ENCODE data around the gene CDHR3.

The CDHR3 gene

DNA sequence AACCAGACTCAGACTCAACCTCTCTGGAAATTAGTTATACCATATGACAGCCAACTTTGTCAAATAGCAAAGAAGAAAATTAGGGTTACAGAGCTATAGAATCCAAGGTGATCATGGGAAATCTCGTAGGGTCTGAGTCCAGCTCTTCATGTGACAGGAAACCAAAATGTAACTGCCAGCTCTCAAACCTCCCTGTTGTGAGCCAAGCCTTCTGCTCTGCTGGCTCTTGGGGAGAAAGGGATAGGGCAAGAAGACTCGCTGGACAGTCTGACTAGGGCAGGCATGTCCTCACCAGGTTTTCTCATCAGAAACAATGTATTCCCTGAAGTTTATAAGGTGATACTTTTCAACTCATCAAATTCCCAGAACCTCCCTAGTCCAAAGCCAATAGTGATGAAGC is 63.0 kb downstream of the CDHR3 start:
- H3K4me3 ChIP-seq (ENCODE audit: low read length): no peak overlapping the region
- H3K27me3 ChIP-seq (ENCODE audit: insufficient read depth, low read length): no peaks in the 10 kb centered on the region
- H3K9me3 ChIP-seq (ENCODE audit: low read length): no peaks in the 10 kb centered on the region
- H3K4me1 ChIP-seq (ENCODE audit: insufficient read depth, low read length): peaks cover 3% of the 10 kb centered on the region
- H3K36me3 ChIP-seq (ENCODE audit: insufficient read depth, low read length): no peaks in the 10 kb centered on the region
- H2AFZ ChIP-seq (ENCODE audit: low read depth, low read length): no peak overlapping the region

DNA sequence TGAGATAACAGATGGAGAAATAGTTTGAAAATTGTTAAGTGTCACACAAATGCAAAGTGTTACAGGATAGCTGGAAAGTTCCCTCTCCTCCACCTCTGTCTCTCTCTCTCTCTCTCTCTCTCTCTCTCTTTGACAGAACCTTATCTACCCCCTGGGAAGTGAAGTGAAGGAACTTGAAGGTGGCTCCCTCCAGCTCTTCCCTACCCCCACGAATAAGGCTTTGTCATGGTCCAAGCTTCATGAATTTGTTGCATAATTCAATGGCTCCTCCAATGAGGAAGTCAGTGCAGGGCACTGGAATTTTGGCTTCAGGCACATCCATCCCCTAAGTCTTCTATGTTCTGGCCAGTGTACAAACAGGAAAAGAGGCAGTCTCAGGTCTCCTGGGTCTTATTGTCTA is 66.4 kb downstream of the CDHR3 start:
- H3K4me1 ChIP-seq (ENCODE audit: insufficient read depth, low read length): peaks cover 10% of the 10 kb centered on the region
- H3K36me3 ChIP-seq (ENCODE audit: insufficient read depth, low read length): no peaks in the 10 kb centered on the region
- H3K9me3 ChIP-seq (ENCODE audit: low read length): no peaks in the 10 kb centered on the region
- no peak overlapping the region for H2AFZ ChIP-seq (ENCODE audit: low read depth, low read length)
- no peaks in the 10 kb centered on the region for H3K27me3 ChIP-seq (ENCODE audit: insufficient read depth, low read length)
- H3K4me3 ChIP-seq (ENCODE audit: low read length): no peak overlapping the region

DNA sequence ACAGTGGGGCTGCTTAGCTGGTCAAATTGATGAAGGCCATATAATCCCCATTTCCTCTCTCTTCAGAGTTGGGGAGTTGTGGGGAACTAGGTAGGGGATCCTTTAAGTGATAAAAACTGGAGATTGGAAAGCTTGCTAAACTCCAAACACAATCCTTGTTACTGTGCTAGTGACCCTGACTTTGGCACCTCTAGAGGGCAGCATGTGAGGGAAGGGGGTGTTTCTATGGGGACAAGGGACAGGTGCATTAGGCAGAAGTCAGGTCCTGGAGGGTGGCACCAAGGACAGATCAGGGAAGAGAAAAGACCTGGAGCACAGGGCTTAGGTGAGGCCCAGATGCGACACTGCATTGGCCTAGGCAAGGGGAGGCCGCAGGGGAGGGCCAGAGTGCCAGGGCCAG is 66.9 kb downstream of the CDHR3 start:
- Histone ChIP-seq H3K4me3 (ENCODE audit: low read length) (no peak overlapping the region), H3K4me1 (ENCODE audit: insufficient read depth, low read length) (peaks cover 10% of the 10 kb centered on the region)

DNA sequence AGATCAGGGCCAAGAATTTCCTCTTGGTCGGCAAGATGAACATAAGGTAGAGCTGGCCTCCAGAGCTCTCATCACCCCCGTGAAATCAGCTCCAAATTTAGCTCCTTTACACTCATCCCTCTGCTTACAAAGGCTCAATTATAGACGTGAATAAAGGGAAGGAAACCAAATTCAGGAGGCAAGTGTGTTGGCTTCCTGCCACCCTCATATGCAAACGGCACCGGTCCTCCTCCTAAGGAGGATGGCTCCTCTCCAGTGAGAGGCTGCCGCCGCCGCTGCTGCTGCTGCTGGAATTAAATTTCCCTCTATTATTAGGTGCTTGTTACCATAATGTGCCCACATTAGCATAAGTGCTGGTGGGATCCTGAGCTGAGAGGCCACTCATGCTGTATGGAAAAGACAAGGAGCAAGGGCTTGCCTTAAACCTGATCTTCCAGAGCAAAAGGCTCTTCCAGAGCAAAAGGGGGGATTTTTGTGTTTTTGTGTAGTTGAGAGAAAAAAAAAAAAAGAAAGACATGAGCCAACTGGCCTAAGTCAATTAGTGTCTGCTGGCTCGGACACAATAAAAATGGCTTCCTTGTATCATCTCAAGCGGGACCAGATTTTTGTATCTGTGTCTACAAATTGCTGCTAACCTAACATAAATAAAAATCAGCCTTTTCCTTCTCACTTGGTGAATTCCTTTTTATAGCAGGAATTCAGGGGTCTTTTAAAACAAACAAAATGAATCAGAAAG is 68.4 kb downstream of the CDHR3 start:
- no peaks in the 10 kb centered on the region for H3K27me3 ChIP-seq (ENCODE audit: insufficient read depth, low read length)
- H3K4me1 ChIP-seq (ENCODE audit: insufficient read depth, low read length): peaks cover 10% of the 10 kb centered on the region
- H3K4me3 ChIP-seq (ENCODE audit: low read length): no peak overlapping the region
- H3K9me3 ChIP-seq (ENCODE audit: low read length): no peaks in the 10 kb centered on the region
- H2AFZ ChIP-seq (ENCODE audit: low read depth, low read length): no peak overlapping the region
- H3K36me3 ChIP-seq (ENCODE audit: insufficient read depth, low read length): no peaks in the 10 kb centered on the region

More for the DNA sequence above, 66.9 kb downstream of the CDHR3 start:
- H3K27me3 ChIP-seq (ENCODE audit: insufficient read depth, low read length): no peaks in the 10 kb centered on the region
- H2AFZ ChIP-seq (ENCODE audit: low read depth, low read length): no peak overlapping the region
- no peaks in the 10 kb centered on the region for H3K36me3 ChIP-seq (ENCODE audit: insufficient read depth, low read length)
- H3K9me3 ChIP-seq (ENCODE audit: low read length): no peaks in the 10 kb centered on the region

- no peaks in the 10 kb centered on the region for H3K9me3 ChIP-seq (ENCODE audit: low read length)
- H3K4me3 ChIP-seq (ENCODE audit: low read length): no peak overlapping the region
- H2AFZ ChIP-seq (ENCODE audit: low read depth, low read length): no peak overlapping the region
- peaks cover 10% of the 10 kb centered on the region for H3K4me1 ChIP-seq (ENCODE audit: insufficient read depth, low read length)
- no peaks in the 10 kb centered on the region for H3K27me3 ChIP-seq (ENCODE audit: insufficient read depth, low read length)
- no peaks in the 10 kb centered on the region for H3K36me3 ChIP-seq (ENCODE audit: insufficient read depth, low read length)
These were observed 69.2 kb downstream of the CDHR3 start for GRCh38 chr7:106032295-106032694.

GRCh38 chr7:106033735-106034134 is 70.7 kb downstream of the CDHR3 start:
- Histone ChIP-seq H3K9me3 (ENCODE audit: low read length) (no peaks in the 10 kb centered on the region), H3K4me3 (ENCODE audit: low read length) (no peak overlapping the region), H3K36me3 (ENCODE audit: insufficient read depth, low read length) (no peaks in the 10 kb centered on the region), H3K27me3 (ENCODE audit: insufficient read depth, low read length) (no peaks in the 10 kb centered on the region), H2AFZ (ENCODE audit: low read depth, low read length) (no peak overlapping the region), H3K4me1 (ENCODE audit: insufficient read depth, low read length) (peaks cover 10% of the 10 kb centered on the region)

- no peak overlapping the region for H3K4me3 ChIP-seq (ENCODE audit: low read length)
- H3K36me3 ChIP-seq (ENCODE audit: insufficient read depth, low read length): no peaks in the 10 kb centered on the region
- no peaks in the 10 kb centered on the region for H3K27me3 ChIP-seq (ENCODE audit: insufficient read depth, low read length)
- peaks cover 10% of the 10 kb centered on the region for H3K4me1 ChIP-seq (ENCODE audit: insufficient read depth, low read length)
- no peaks in the 10 kb centered on the region for H3K9me3 ChIP-seq (ENCODE audit: low read length)
- H2AFZ ChIP-seq (ENCODE audit: low read depth, low read length): no peak overlapping the region
These were observed 71.3 kb downstream of the CDHR3 start for GRCh38 chr7:106034383-106034782.

DNA sequence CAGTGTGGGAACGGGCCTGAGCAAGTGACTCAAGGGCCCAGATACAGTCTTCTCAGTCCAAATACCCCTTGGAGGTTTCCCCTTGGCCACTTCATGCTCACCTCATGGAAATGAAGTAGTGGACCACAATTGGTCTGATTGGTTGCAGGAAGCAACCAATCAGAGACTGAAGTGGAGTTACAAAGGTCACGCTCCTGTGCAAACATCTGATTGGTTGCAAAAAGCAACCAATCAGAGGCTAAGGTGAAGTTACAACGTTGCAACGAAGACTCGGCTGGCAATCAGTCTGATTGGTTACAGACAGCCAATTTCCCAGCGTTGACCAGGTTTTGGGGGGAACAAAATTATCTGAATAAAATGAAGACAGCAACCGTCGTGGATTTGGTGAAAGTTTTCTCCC is 72.5 kb downstream of the CDHR3 start:
- Histone ChIP-seq H3K9me3 (ENCODE audit: low read length) (no peaks in the 10 kb centered on the region), H3K36me3 (ENCODE audit: insufficient read depth, low read length) (no peaks in the 10 kb centered on the region), H3K4me1 (ENCODE audit: insufficient read depth, low read length) (peaks cover 10% of the 10 kb centered on the region), H3K27me3 (ENCODE audit: insufficient read depth, low read length) (no peaks in the 10 kb centered on the region), H3K4me3 (ENCODE audit: low read length) (no peak overlapping the region), H2AFZ (ENCODE audit: low read depth, low read length) (no peak overlapping the region)

GRCh38 chr7:106036004-106036403 is 72.9 kb downstream of the CDHR3 start:
- H3K36me3 ChIP-seq (ENCODE audit: insufficient read depth, low read length): no peaks in the 10 kb centered on the region
- no peak overlapping the region for H3K4me3 ChIP-seq (ENCODE audit: low read length)

DNA sequence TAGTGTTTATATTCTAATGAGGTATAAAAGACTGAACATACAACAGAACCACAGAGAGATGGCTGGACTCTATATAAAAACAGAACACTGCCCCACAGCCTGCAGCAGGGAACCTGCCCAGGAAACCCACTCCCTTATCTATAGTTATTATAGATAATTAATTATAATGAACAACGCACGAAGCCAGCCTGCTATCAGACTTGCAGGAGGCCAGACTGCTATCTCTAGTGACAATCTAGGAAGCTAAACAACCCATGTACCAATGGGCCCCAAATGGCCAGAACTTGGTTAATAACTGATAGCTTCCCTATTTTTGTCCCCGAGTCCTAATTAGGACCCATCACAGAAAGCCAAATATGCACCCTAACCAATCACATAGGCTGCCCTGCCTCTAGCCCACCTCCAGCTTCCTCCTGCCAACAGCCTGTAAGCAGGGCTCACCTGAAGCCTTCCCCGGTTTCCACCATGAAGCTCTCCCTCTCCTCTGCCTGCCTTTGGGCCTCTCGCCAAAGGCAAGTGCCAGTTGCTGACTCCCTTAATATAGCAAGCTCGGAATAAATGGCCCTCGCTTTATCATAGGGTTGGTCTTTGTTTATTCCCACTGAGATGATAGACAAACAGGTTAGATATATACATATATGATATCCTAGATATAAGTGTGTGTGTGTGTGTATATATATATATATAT is 74.6 kb downstream of the CDHR3 start:
- no peak overlapping the region for H2AFZ ChIP-seq (ENCODE audit: low read depth, low read length)
- H3K9me3 ChIP-seq (ENCODE audit: low read length): no peaks in the 10 kb centered on the region
- H3K27me3 ChIP-seq (ENCODE audit: insufficient read depth, low read length): no peaks in the 10 kb centered on the region
- no peak overlapping the region for H3K4me3 ChIP-seq (ENCODE audit: low read length)
- peaks cover 6% of the 10 kb centered on the region for H3K4me1 ChIP-seq (ENCODE audit: insufficient read depth, low read length)
- H3K36me3 ChIP-seq (ENCODE audit: insufficient read depth, low read length): no peaks in the 10 kb centered on the region

More at GRCh38 chr7:106036004-106036403, 72.9 kb downstream of the CDHR3 start:
- H3K4me1 ChIP-seq (ENCODE audit: insufficient read depth, low read length): peaks cover 10% of the 10 kb centered on the region
- no peaks in the 10 kb centered on the region for H3K27me3 ChIP-seq (ENCODE audit: insufficient read depth, low read length)
- H2AFZ ChIP-seq (ENCODE audit: low read depth, low read length): no peak overlapping the region
- H3K9me3 ChIP-seq (ENCODE audit: low read length): no peaks in the 10 kb centered on the region

DNA sequence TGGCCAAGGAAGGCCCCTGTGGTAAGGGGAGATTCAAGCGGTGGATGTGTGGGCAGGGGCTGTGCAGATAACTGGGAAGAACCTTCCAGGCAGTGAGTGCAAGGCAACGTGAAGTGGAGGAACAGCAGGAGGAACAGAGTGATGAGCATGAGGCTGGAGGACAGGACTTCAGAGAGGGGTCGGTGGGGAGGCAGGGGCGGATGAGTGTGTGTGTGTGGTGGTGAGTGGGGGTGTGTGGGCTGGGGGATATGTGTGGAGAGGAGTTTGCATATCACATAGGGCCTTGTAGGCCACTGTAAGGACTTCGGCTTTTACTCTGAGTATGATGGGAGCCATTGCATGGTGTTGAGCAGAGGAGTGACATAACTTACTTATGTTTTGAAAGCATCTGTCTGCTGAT is 75.2 kb downstream of the CDHR3 start:
- H3K36me3 ChIP-seq (ENCODE audit: insufficient read depth, low read length): no peaks in the 10 kb centered on the region
- H3K9me3 ChIP-seq (ENCODE audit: low read length): no peaks in the 10 kb centered on the region
- peaks cover 7% of the 10 kb centered on the region for H3K4me1 ChIP-seq (ENCODE audit: insufficient read depth, low read length)
- H3K27me3 ChIP-seq (ENCODE audit: insufficient read depth, low read length): no peaks in the 10 kb centered on the region
- no peak overlapping the region for H3K4me3 ChIP-seq (ENCODE audit: low read length)
- no peak overlapping the region for H2AFZ ChIP-seq (ENCODE audit: low read depth, low read length)

GRCh38 chr7:106038916-106039315 is 75.9 kb downstream of the CDHR3 start:
- no peaks in the 10 kb centered on the region for H3K27me3 ChIP-seq (ENCODE audit: insufficient read depth, low read length)
- H2AFZ ChIP-seq (ENCODE audit: low read depth, low read length): no peak overlapping the region
- no peaks in the 10 kb centered on the region for H3K9me3 ChIP-seq (ENCODE audit: low read length)
- H3K36me3 ChIP-seq (ENCODE audit: insufficient read depth, low read length): no peaks in the 10 kb centered on the region
- H3K4me1 ChIP-seq (ENCODE audit: insufficient read depth, low read length): peaks cover 7% of the 10 kb centered on the region
- H3K4me3 ChIP-seq (ENCODE audit: low read length): no peak overlapping the region

- Histone ChIP-seq H3K4me3 (ENCODE audit: low read length) (no peak overlapping the region), H3K36me3 (ENCODE audit: insufficient read depth, low read length) (no peaks in the 10 kb centered on the region), H3K9me3 (ENCODE audit: low read length) (no peaks in the 10 kb centered on the region), H3K27me3 (ENCODE audit: insufficient read depth, low read length) (no peaks in the 10 kb centered on the region), H3K4me1 (ENCODE audit: insufficient read depth, low read length) (peaks cover 7% of the 10 kb centered on the region), H2AFZ (ENCODE audit: low read depth, low read length) (no peak overlapping the region)
These were observed 76.5 kb downstream of the CDHR3 start for GRCh38 chr7:106039486-106040060.
